ENCODE data around the gene MAGI3.

- TF ChIP-seq TEAD4 (IDR thresholded peaks at IDR 0.05) (no peak), REST (IDR thresholded peaks at IDR 0.05; ENCODE audit: low read depth) (no peak), FOXM1 (IDR thresholded peaks at IDR 0.05; ENCODE audit: borderline replicate concordance, low read depth) (no peak), CEBPB (IDR thresholded peaks at IDR 0.05) (no peak), TAF1 (IDR thresholded peaks at IDR 0.05; ENCODE audit: low read depth) (no peak)
Observed at GRCh38 chr1:113608399-113608798, 218.1 kb downstream of the MAGI3 start.

All from Ishikawa (cell line).